Memory B cell (primary cell): ENCODE measurements around the gene PSIP1.

ENCODE experiments used
- ATAC-seq: fragments of 150-1000 bp; cut with Tn5 transposase; 2 replicates; pipeline ENCODE4 v1.10.0; 2021; ENCODE audit warnings: low read depth, mild to moderate bottlenecking, moderate library complexity
- DNase-seq, 2 donors: peaks; one replicate each; pipeline ENCODE4 v3.0.0; 2022; ENCODE audit warnings: low spot score in 2 of 2
- H3K27ac Mint-ChIP-seq: one replicate; pipeline ENCODE4 v1.8.0; 2022; ENCODE audit warnings: mild to moderate bottlenecking, moderate library complexity, mixed read lengths
- H3K27me3 Mint-ChIP-seq: one replicate; pipeline ENCODE4 v1.8.0; 2022; ENCODE audit warnings: mixed read lengths
- H3K36me3 Mint-ChIP-seq: one replicate; pipeline ENCODE4 v1.8.0; 2022; ENCODE audit warnings: mild to moderate bottlenecking, mixed read lengths
- H3K4me1 Mint-ChIP-seq: one replicate; pipeline ENCODE4 v1.8.0; 2022; ENCODE audit warnings: mixed read lengths
- H3K4me3 Mint-ChIP-seq: one replicate; pipeline ENCODE4 v1.8.0; 2022; ENCODE audit warnings: mild to moderate bottlenecking, moderate library complexity, mixed read lengths
- H3K9me3 Mint-ChIP-seq: one replicate; pipeline ENCODE4 v1.8.0; 2022; ENCODE audit warnings: mixed read lengths

Gene PSIP1

GRCh38 chr9:15521254-15521653 lies 10.5 kb upstream of the PSIP1 start:
- Mint-ChIP-seq H3K27me3 (peaks cover 3% of the 10 kb centered on the region), H3K4me3 (no peak overlapping the region), H3K9me3 (no peaks in the 10 kb centered on the region), H3K27ac (no peak overlapping the region), H3K4me1 (no peaks in the 10 kb centered on the region), H3K36me3 (no peaks in the 10 kb centered on the region)
- ATAC-seq (no peak), DNase-seq (no peak)

GRCh38 chr9:15519831-15520230 lies 9.1 kb upstream of the PSIP1 start:
- no peaks in the 10 kb centered on the region for H3K36me3 Mint-ChIP-seq
- no peak overlapping the region for H3K4me3 Mint-ChIP-seq
- ATAC-seq = no peak

GRCh38 chr9:15513335-15513734 lies 2.6 kb upstream of the PSIP1 start:
- ATAC-seq = no peak
- peaks cover 3% of the 10 kb centered on the region for H3K36me3 Mint-ChIP-seq
- DNase-seq = no peak
- H3K27me3 Mint-ChIP-seq = no peaks in the 10 kb centered on the region
- H3K27ac Mint-ChIP-seq = peak overlapping the region; percentile 98
- no peak overlapping the region for H3K4me3 Mint-ChIP-seq
- H3K4me1 Mint-ChIP-seq = peaks cover 29% of the 10 kb centered on the region
- no peaks in the 10 kb centered on the region for H3K9me3 Mint-ChIP-seq

More at GRCh38 chr9:15519831-15520230, 9.1 kb upstream of the PSIP1 start:
- DNase-seq = no peak
- H3K27me3 Mint-ChIP-seq = peaks cover 3% of the 10 kb centered on the region
- H3K9me3 Mint-ChIP-seq = no peaks in the 10 kb centered on the region
- H3K27ac Mint-ChIP-seq = no peak overlapping the region
- H3K4me1 Mint-ChIP-seq = no peaks in the 10 kb centered on the region

- Mint-ChIP-seq H3K36me3 (peaks cover 3% of the 10 kb centered on the region), H3K4me1 (peaks cover 33% of the 10 kb centered on the region), H3K9me3 (no peaks in the 10 kb centered on the region), H3K27ac (peak overlapping the region; percentile 98), H3K4me3 (no peak overlapping the region), H3K27me3 (no peaks in the 10 kb centered on the region)
- DNase-seq (no peak), ATAC-seq (no peak)
Observed at GRCh38 chr9:15512889-15513288, 2.1 kb upstream of the PSIP1 start.

- no peaks in the 10 kb centered on the region for H3K9me3 Mint-ChIP-seq
- DNase-seq (no peak), ATAC-seq (no peak)
- peaks cover 35% of the 10 kb centered on the region for H3K4me1 Mint-ChIP-seq
- peak overlapping the region; percentile 98 for H3K27ac Mint-ChIP-seq
- H3K27me3 Mint-ChIP-seq = no peaks in the 10 kb centered on the region
- H3K4me3 Mint-ChIP-seq = peak overlapping the region; percentile 39
- peaks cover 3% of the 10 kb centered on the region for H3K36me3 Mint-ChIP-seq
Observed at GRCh38 chr9:15512204-15512603, 1.4 kb upstream of the PSIP1 start.

- Mint-ChIP-seq H3K4me1 (peaks cover 48% of the 10 kb centered on the region), H3K4me3 (peak overlapping the region; percentile 84), H3K36me3 (peaks cover 12% of the 10 kb centered on the region), H3K27me3 (no peaks in the 10 kb centered on the region), H3K27ac (peak overlapping the region; percentile 98), H3K9me3 (no peaks in the 10 kb centered on the region)
- DNase-seq (no peak), ATAC-seq (peak; percentile 34)
Observed at GRCh38 chr9:15509931-15510788, 610 bp downstream of the PSIP1 start.

GRCh38 chr9:15505921-15506320 lies 4.8 kb downstream of the PSIP1 start:
- Mint-ChIP-seq H3K27ac (no peak overlapping the region), H3K9me3 (no peaks in the 10 kb centered on the region), H3K27me3 (no peaks in the 10 kb centered on the region), H3K4me1 (peaks cover 43% of the 10 kb centered on the region), H3K36me3 (peaks cover 26% of the 10 kb centered on the region), H3K4me3 (no peak overlapping the region)
- DNase-seq = peak in 1 of 2 donors; percentile 26
- ATAC-seq = peak; percentile 55

- Mint-ChIP-seq H3K4me3 (no peak overlapping the region), H3K27ac (peak overlapping the region; percentile 62), H3K4me1 (peaks cover 22% of the 10 kb centered on the region), H3K27me3 (no peaks in the 10 kb centered on the region), H3K9me3 (no peaks in the 10 kb centered on the region), H3K36me3 (peaks cover 22% of the 10 kb centered on the region)
- no peak for DNase-seq
- ATAC-seq = no peak
Observed at GRCh38 chr9:15501803-15502202, 9.0 kb downstream of the PSIP1 start.

GRCh38 chr9:15501179-15501578 lies 9.6 kb downstream of the PSIP1 start:
- ATAC-seq = no peak
- no peak overlapping the region for H3K4me3 Mint-ChIP-seq
- no peaks in the 10 kb centered on the region for H3K27me3 Mint-ChIP-seq
- peak overlapping the region; percentile 4 for H3K27ac Mint-ChIP-seq
- peaks cover 18% of the 10 kb centered on the region for H3K4me1 Mint-ChIP-seq
- no peaks in the 10 kb centered on the region for H3K9me3 Mint-ChIP-seq
- H3K36me3 Mint-ChIP-seq = peaks cover 17% of the 10 kb centered on the region
- DNase-seq = no peak

- Mint-ChIP-seq H3K4me1 (peaks cover 18% of the 10 kb centered on the region), H3K27me3 (no peaks in the 10 kb centered on the region), H3K4me3 (no peak overlapping the region), H3K36me3 (peaks cover 13% of the 10 kb centered on the region), H3K9me3 (no peaks in the 10 kb centered on the region), H3K27ac (no peak overlapping the region)
- ATAC-seq (no peak), DNase-seq (no peak)
Observed at GRCh38 chr9:15499139-15499538, 11.6 kb downstream of the PSIP1 start.

GRCh38 chr9:15498246-15498995 lies 12.3 kb downstream of the PSIP1 start:
- no peaks in the 10 kb centered on the region for H3K9me3 Mint-ChIP-seq
- no peak for DNase-seq
- no peaks in the 10 kb centered on the region for H3K27me3 Mint-ChIP-seq
- no peak overlapping the region for H3K27ac Mint-ChIP-seq
- peaks cover 14% of the 10 kb centered on the region for H3K36me3 Mint-ChIP-seq
- no peak overlapping the region for H3K4me3 Mint-ChIP-seq
- no peak for ATAC-seq
- H3K4me1 Mint-ChIP-seq = peaks cover 19% of the 10 kb centered on the region

GRCh38 chr9:15492485-15493150 lies 18.2 kb downstream of the PSIP1 start:
- no peak overlapping the region for H3K4me3 Mint-ChIP-seq
- H3K4me1 Mint-ChIP-seq = peaks cover 16% of the 10 kb centered on the region
- peaks cover 24% of the 10 kb centered on the region for H3K36me3 Mint-ChIP-seq
- H3K9me3 Mint-ChIP-seq = peaks cover 5% of the 10 kb centered on the region
- ATAC-seq = no peak
- peak overlapping the region; percentile 56 for H3K27ac Mint-ChIP-seq
- DNase-seq = no peak
- no peaks in the 10 kb centered on the region for H3K27me3 Mint-ChIP-seq

GRCh38 chr9:15491950-15492349 lies 18.8 kb downstream of the PSIP1 start:
- H3K4me3 Mint-ChIP-seq = no peak overlapping the region
- DNase-seq = no peak
- H3K9me3 Mint-ChIP-seq = peaks cover 5% of the 10 kb centered on the region
- H3K27ac Mint-ChIP-seq = no peak overlapping the region
- peaks cover 26% of the 10 kb centered on the region for H3K36me3 Mint-ChIP-seq
- H3K27me3 Mint-ChIP-seq = no peaks in the 10 kb centered on the region
- H3K4me1 Mint-ChIP-seq = peaks cover 16% of the 10 kb centered on the region
- no peak for ATAC-seq
